ENCODE results near the gene PRKG1.

- no peak for TF ChIP-seq CTCF (conservative IDR thresholded peaks at IDR 0.05 in 1 of 2, IDR thresholded peaks at IDR 0.05 in 1 of 2; ENCODE audit: extremely low read depth in 1 of 2, insufficient read depth in 1 of 2, low read depth in 1 of 2, low read length in 2 of 2)
- TF ChIP-seq EZH2 (IDR thresholded peaks at IDR 0.05; ENCODE audit: borderline replicate concordance, low read length), result no peak
These were observed 1252.1 kb downstream of the PRKG1 start for GRCh38 chr10:52326382-52326781.
